Left lung (tissue), 10 donors: Measurements from ENCODE around the gene SEZ6L2. TPM values are rescaled to one million over a fixed set of nuclear protein-coding genes. Genes with fewer than 3 reads are reported as not detected.
A peak's percentile ranks its signal among the peaks of the same experiment; 100 is the strongest.

Experiments
- ATAC-seq: fragments of 200-7000 bp; cut with Tn5 transposase; one replicate; pipeline ENCODE4 v1.9.1; 2020; ENCODE audit warnings: moderate library complexity
- DNase-seq, 4 donors: peaks; one replicate each; pipeline ENCODE4 v3.0.0-alpha.2; 2013 to 2020
- H3K27ac ChIP-seq, 2 donors: fragments of 200-600 bp; sonication (generic) in 1 of 2; one replicate each; pipeline versions ENCODE4 v1.5.0 to v1.8.0; 2020 to 2021
- H3K27me3 ChIP-seq, 2 donors: fragments of 200-600 bp; sonication (generic) in 1 of 2; one replicate each; pipeline versions ENCODE4 v1.5.0 to v1.8.0; 2020 to 2021
- H3K36me3 ChIP-seq, 2 donors: fragments of 200-600 bp; sonication (generic) in 1 of 2; one replicate each; pipeline versions ENCODE4 v1.5.0 to v1.8.0; 2020 to 2021
- H3K4me1 ChIP-seq, 2 donors: fragments of 200-600 bp; one replicate each; pipeline ENCODE4 v1.8.0; 2021
- H3K4me3 ChIP-seq, 2 donors: fragments of 200-600 bp; sonication (generic) in 1 of 2; one replicate each; pipeline versions ENCODE4 v1.5.0 to v1.8.0; 2020 to 2021; ENCODE audit warnings: mild to moderate bottlenecking in 1 of 2
- H3K9me3 ChIP-seq, 2 donors: fragments of 200-600 bp; sonication (generic) in 1 of 2; one replicate each; pipeline versions ENCODE4 v1.5.0 to v1.8.0; 2020 to 2021
- CTCF ChIP-seq, 2 donors: fragments of 200-600 bp; sonication (generic) in 1 of 2; IDR thresholded peaks; one replicate each; pipeline versions ENCODE4 v1.5.0 to v1.8.0; 2021; ENCODE audit warnings: antibody characterized with exemption in 2 of 2
- intact Hi-C, 2 donors: fragments of 100-400 bp; cut with DNase I; formaldehyde crosslinking; loops; one replicate each; pipeline versions ENCODE4 v1.11.2 to v1.14.2; 2022
- polyA plus RNA-seq, 6 donors: library from polyadenylated mRNA; unstranded; fragments of 120-200 nt; gene quantifications; one replicate each; pipeline ENCODE4 v1.2.1, GENCODE V29; 2013; ENCODE audit not compliant: insufficient read length in 6 of 6
- total RNA-seq, 2 donors: library from RNA; stranded (reverse); fragmentation: NEBNext Ultra II Directional; extraction: Animal tissue kit (Norgen Biotek cat#: 25700); gene quantifications; one replicate each; pipeline ENCODE4 v1.2.1, GENCODE V29; 2021
- donor health status: DM: no; HTN: yes; CAD: no.
- donor health status: DM: no; HTN: no; CAD: no.

Gene SEZ6L2
- total and polyA plus RNA-seq, 8 donors, result 4.9 to 30.2 (median 5.8) TPM

GRCh38 chr16:29927070-29927905, 27.9 kb upstream of the SEZ6L2 start:
- H3K4me1 ChIP-seq, result peaks cover 7 to 28% of the 10 kb centered on the region in 2 donors
- ATAC-seq (no peak), DNase-seq (no peak)
- peak overlapping the region; percentile 99 for H3K4me3 ChIP-seq
- intact Hi-C loops, result loop anchor here (10.0 kb wide), 2 partner anchors 62 to 78 kb away; partner anchors contain the start of gene CDIPT (in 1 of the 2)
- TF ChIP-seq CTCF (IDR thresholded peaks at IDR 0.05), result no peak
- H3K27me3 ChIP-seq, result no peaks in the 10 kb centered on the region
- peak overlapping the region; percentile 84 to 88 for H3K27ac ChIP-seq
- H3K36me3 ChIP-seq, result peaks cover 0 to 11% of the 10 kb centered on the region in 2 donors
- H3K9me3 ChIP-seq, result no peaks in the 10 kb centered on the region

- Histone ChIP-seq H3K4me3 (peak overlapping the region; percentile 99), H3K4me1 (peaks cover 7 to 28% of the 10 kb centered on the region in 2 donors), H3K36me3 (peaks cover 0 to 17% of the 10 kb centered on the region in 2 donors), H3K27ac (peak overlapping the region; percentile 84 to 88), H3K27me3 (no peaks in the 10 kb centered on the region), H3K9me3 (no peaks in the 10 kb centered on the region)
- no peak for TF ChIP-seq CTCF (IDR thresholded peaks at IDR 0.05)
- ATAC-seq (peak; percentile 52), DNase-seq (peak in 1 of 4 donors; percentile 36)
- intact Hi-C loops, result loop anchor here (10.0 kb wide), 2 partner anchors 62 to 78 kb away; partner anchors contain the start of gene CDIPT (in 1 of the 2)
These were observed 27.3 kb upstream of the SEZ6L2 start for GRCh38 chr16:29926711-29927052.

DNA sequence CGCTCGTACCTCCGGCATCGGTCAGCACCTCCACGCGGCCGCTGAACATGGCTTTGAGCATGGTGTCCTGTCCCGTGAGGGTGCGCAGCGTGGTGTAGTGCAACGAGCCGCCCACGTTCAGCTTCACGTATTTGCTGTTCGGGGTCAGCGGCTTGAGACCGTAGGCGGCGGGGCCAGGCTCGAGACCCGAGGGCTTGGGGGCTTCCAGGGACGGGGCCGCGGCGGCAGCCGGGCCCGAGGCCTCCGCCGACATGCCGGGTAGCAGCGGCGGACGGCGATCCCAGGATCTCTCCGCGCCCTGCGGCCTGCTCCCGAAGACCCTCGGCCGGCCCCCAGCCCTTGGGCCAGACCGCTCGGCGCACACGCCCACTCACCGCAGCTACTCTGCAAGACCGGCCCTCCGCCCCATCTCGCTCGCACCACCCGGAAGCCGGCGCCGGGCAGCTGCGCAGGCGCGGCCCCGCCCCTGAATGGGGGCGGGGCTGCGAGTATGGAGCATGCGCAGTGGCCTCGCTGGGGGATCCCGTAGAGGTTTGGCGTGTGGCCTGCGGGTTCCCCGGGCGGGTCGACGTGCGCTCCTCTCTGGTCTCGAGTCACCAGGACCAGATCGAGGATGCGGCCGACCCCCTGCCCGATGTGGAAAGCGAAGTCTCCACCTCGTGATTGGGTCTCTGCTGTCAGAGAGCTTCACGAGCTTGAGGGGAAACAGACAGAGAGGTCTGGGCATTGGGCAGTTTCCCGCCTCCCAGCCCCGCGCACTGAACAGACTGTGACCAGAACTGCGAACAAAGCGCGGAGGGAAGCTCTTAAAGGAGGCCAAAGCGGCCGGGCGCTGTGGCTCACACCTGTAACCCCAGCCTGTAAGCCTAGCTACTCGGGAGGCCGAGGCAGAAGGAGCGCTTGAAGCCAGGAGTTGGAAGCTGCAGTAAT, 26.7 kb upstream of the SEZ6L2 start, which contains the start of gene KCTD13:
KCTD13 (minus strand) TSS at position 446 of the 930 bp plus-strand sequence; CDS start at position 253, 193 bp downstream.
- intact Hi-C loops, result loop anchor here (10.0 kb wide), 2 partner anchors 61 to 79 kb away; partner anchors contain the start of gene CDIPT (in 1 of the 2)
- Histone ChIP-seq H3K4me1 (peaks cover 7 to 28% of the 10 kb centered on the region in 2 donors), H3K9me3 (no peaks in the 10 kb centered on the region), H3K27ac (peak within 1 kb of the TSS; percentile 84 to 88), H3K27me3 (no peaks in the 10 kb centered on the region), H3K4me3 (peak within 1 kb of the TSS; percentile 99), H3K36me3 (peaks cover 0 to 23% of the 10 kb centered on the region in 2 donors)
- ATAC-seq, result peak; percentile 98
- peak; percentile 86 to 95 (median 91) for DNase-seq
- no peak for TF ChIP-seq CTCF (IDR thresholded peaks at IDR 0.05)

GRCh38 chr16:29925105-29925756, 25.9 kb upstream of the SEZ6L2 start:
- H3K4me3 ChIP-seq, result peak overlapping the region; percentile 99
- ATAC-seq, result peak; percentile 5
- no peak for TF ChIP-seq CTCF (IDR thresholded peaks at IDR 0.05)
- H3K27ac ChIP-seq, result peak overlapping the region in 1 of 2 donors; percentile 88
- H3K9me3 ChIP-seq, result no peaks in the 10 kb centered on the region
- peaks cover 7 to 28% of the 10 kb centered on the region in 2 donors for H3K4me1 ChIP-seq
- peaks cover 0 to 31% of the 10 kb centered on the region in 2 donors for H3K36me3 ChIP-seq
- no peak for DNase-seq
- intact Hi-C loops, result loop anchor here (10.0 kb wide), 2 partner anchors 60 to 80 kb away; partner anchors contain the start of gene CDIPT (in 1 of the 2)
- H3K27me3 ChIP-seq, result no peaks in the 10 kb centered on the region
